ENCODE measurements around the gene DCST2. TPM values are rescaled to one million over a fixed set of nuclear protein-coding genes. Genes with fewer than 3 reads are reported as not detected.

Gene DCST2
- total and polyA plus RNA-seq, 2 of the 8 experiments (the other 6 are each of a cell fraction or from before 2014, with no cell fraction given), result 0.43 to 2.1 TPM

GRCh38 chr1:154974808-154975408, 58.7 kb downstream of the DCST2 start (continued):
- TF ChIP-seq SIN3A (conservative IDR thresholded peaks at IDR 0.05 in 1 of 2, IDR thresholded peaks at IDR 0.05 in 1 of 2; ENCODE audit: low read depth in 1 of 2, low read length in 2 of 2) (peak; percentile 17 to 43; a peak in 1 of 4 replicates), RAD21 (IDR thresholded peaks at IDR 0.05 in 1 of 2, conservative IDR thresholded peaks at IDR 0.05 in 1 of 2; ENCODE audit: low read depth in 2 of 2, low read length in 2 of 2) (no peak), NANOG (IDR thresholded peaks at IDR 0.05; ENCODE audit: insufficient read depth, low read depth, low read length, poor library complexity, severe bottlenecking) (no peak), SIRT6 (IDR thresholded peaks at IDR 0.05; ENCODE audit: low read length) (no peak), CREB1 (IDR thresholded peaks at IDR 0.05) (no peak), E2F6 (IDR thresholded peaks at IDR 0.05) (peak; percentile 69), YY1 (IDR thresholded peaks at IDR 0.05; ENCODE audit: low read depth, low read length) (no peak), SRF (IDR thresholded peaks at IDR 0.05; ENCODE audit: low read depth, low read length) (no peak), BRCA1 (IDR thresholded peaks at IDR 0.05; ENCODE audit: low read depth, low read length) (no peak), KDM5A (IDR thresholded peaks at IDR 0.05; ENCODE audit: low read length) (no peak), TBP (IDR thresholded peaks at IDR 0.05; ENCODE audit: low read depth, low read length) (peak; percentile 57; the same call in 1 of the 2 replicates), PHF8 (conservative IDR thresholded peaks at IDR 0.05; ENCODE audit: low read depth, low read length) (no peak; the same call in 1 of the 2 replicates), SIX5 (IDR thresholded peaks at IDR 0.05; ENCODE audit: low read depth, low read length) (no peak), RNF2 (IDR thresholded peaks at IDR 0.05; ENCODE audit: borderline replicate concordance, low read depth, low read length, missing control alignments, poor library complexity, severe bottlenecking) (no peak), MAX (IDR thresholded peaks at IDR 0.05) (peak; percentile 67), CHD2 (IDR thresholded peaks at IDR 0.05; ENCODE audit: low read length) (no peak), TCF12 (IDR thresholded peaks at IDR 0.05; ENCODE audit: low read depth, low read length) (no peak), CTBP2 (IDR thresholded peaks at IDR 0.05; ENCODE audit: borderline replicate concordance, insufficient read depth, insufficient read length, low read length) (no peak), JUND (IDR thresholded peaks at IDR 0.05; ENCODE audit: low read length) (0 out of 2 replicates have a peak, but pooled peaks have one; percentile 56), TAF7 (optimal IDR thresholded peaks at IDR 0.05; ENCODE audit: borderline replicate concordance, low read depth, low read length) (peak; percentile 8), NRF1 (IDR thresholded peaks at IDR 0.05; ENCODE audit: low read depth, low read length) (peak; percentile 91), CEBPB (IDR thresholded peaks at IDR 0.05; ENCODE audit: low read depth, low read length) (no peak), POLR2AphosphoS5 (IDR thresholded peaks at IDR 0.05; ENCODE audit: low read depth, low read length) (peak; percentile 84; the same call in 1 of the 2 replicates), EGR1 (IDR thresholded peaks at IDR 0.05; ENCODE audit: borderline replicate concordance, low read depth, low read length) (no peak), SP4 (IDR thresholded peaks at IDR 0.05; ENCODE audit: low read length) (peak; percentile 77; the same call in 1 of the 2 replicates)

All from H1 (cell line).